ENCODE measurements around the gene FAM107A.
A peak's percentile ranks its signal among the peaks of the same experiment; 100 is the strongest.

Gene FAM107A

GRCh38 chr3:58577269-58577821, at the start of gene FAM107A:
TSS of gene FAM107A (minus strand) at chr3:58577391. CDS start at chr3:58569860, 7,531 bp downstream.
- peak; percentile 54 for DNase-seq (ENCODE audit: low spot score)

GRCh38 chr3:58625196-58625824, 48.1 kb upstream of the FAM107A start:
- DNase-seq (ENCODE audit: low spot score), result no peak

GRCh38 chr3:58624550-58624949, 47.4 kb upstream of the FAM107A start:
- no peak for DNase-seq (ENCODE audit: low spot score)

GRCh38 chr3:58623961-58624360, 46.8 kb upstream of the FAM107A start:
- no peak for DNase-seq (ENCODE audit: low spot score)

- DNase-seq (ENCODE audit: low spot score), result no peak
Measured at GRCh38 chr3:58623478-58623877, 46.3 kb upstream of the FAM107A start.

GRCh38 chr3:58622892-58623291, 45.7 kb upstream of the FAM107A start:
- DNase-seq (ENCODE audit: low spot score), result no peak

GRCh38 chr3:58622436-58622835, 45.2 kb upstream of the FAM107A start:
- no peak for DNase-seq (ENCODE audit: low spot score)

GRCh38 chr3:58621086-58621830, 44.1 kb upstream of the FAM107A start:
- DNase-seq (ENCODE audit: low spot score), result no peak

GRCh38 chr3:58620421-58620820, 43.2 kb upstream of the FAM107A start:
- DNase-seq (ENCODE audit: low spot score), result no peak

GRCh38 chr3:58617338-58617761, 40.2 kb upstream of the FAM107A start:
- DNase-seq (ENCODE audit: low spot score), result no peak

GRCh38 chr3:58613236-58614132, 36.3 kb upstream of the FAM107A start:
- DNase-seq (ENCODE audit: low spot score), result no peak

GRCh38 chr3:58612830-58613229, 35.6 kb upstream of the FAM107A start:
- no peak for DNase-seq (ENCODE audit: low spot score)

- DNase-seq (ENCODE audit: low spot score), result no peak
Measured at GRCh38 chr3:58609990-58610389, 32.8 kb upstream of the FAM107A start.

- DNase-seq (ENCODE audit: low spot score), result peak; percentile 36
Measured at GRCh38 chr3:58608648-58609047, 31.5 kb upstream of the FAM107A start.

- DNase-seq (ENCODE audit: low spot score), result no peak
Measured at GRCh38 chr3:58607816-58608215, 30.6 kb upstream of the FAM107A start.

- no peak for DNase-seq (ENCODE audit: low spot score)
Measured at GRCh38 chr3:58606693-58607092, 29.5 kb upstream of the FAM107A start.

- DNase-seq (ENCODE audit: low spot score), result no peak
Measured at GRCh38 chr3:58604031-58604430, 26.8 kb upstream of the FAM107A start.

GRCh38 chr3:58603606-58604005, 26.4 kb upstream of the FAM107A start:
- DNase-seq (ENCODE audit: low spot score), result no peak

- DNase-seq (ENCODE audit: low spot score), result no peak
Measured at GRCh38 chr3:58597770-58598310, 20.6 kb upstream of the FAM107A start.

GRCh38 chr3:58596834-58597518, 19.8 kb upstream of the FAM107A start:
- no peak for DNase-seq (ENCODE audit: low spot score)

- DNase-seq (ENCODE audit: low spot score), result no peak
Measured at GRCh38 chr3:58594117-58594516, 16.9 kb upstream of the FAM107A start.

Data from iPS-NIHi11 (cell line).